MCF 10A (cell line): ENCODE data around the gene ADSS2. TPM values are rescaled to one million over a fixed set of nuclear protein-coding genes. Genes with fewer than 3 reads are reported as not detected.

ENCODE experiments used
- BruUV-seq: library from RNA; stranded (reverse); fragments of 400-500 nt; replicated peaks from 2 replicates; lab custom pipeline; 2021; lab: Mats Ljungman, UMichigan
- CTCF ChIA-PET: fragments of 300-600 bp; sonication (Branson Sonifier 250); formaldehyde crosslinking; extraction: SDS; loops from one replicate; lab custom pipeline; 2021; ENCODE audit warnings: antibody characterized with exemption, inconsistent platforms; lab: Yijun Ruan, JAX
- POLR2A ChIA-PET: fragments of 300-600, 350-650 bp; sonication (Branson Sonifier 250); formaldehyde crosslinking; extraction: SDS; loops from one replicate; lab custom pipeline; 2020; ENCODE audit warnings: antibody characterized with exemption, inconsistent platforms; lab: Yijun Ruan, JAX
- DNase-seq: peaks from one replicate; pipeline ENCODE4 v3.0.0-alpha.2; 2018; ENCODE audit not compliant: unreplicated experiment
- H3K27ac Mint-ChIP-seq: one replicate; pipeline ENCODE4 v1.8.0; 2022; ENCODE audit warnings: mild to moderate bottlenecking, low read depth, mixed read lengths; ENCODE audit not compliant: unreplicated experiment
- H3K27me3 Mint-ChIP-seq: one replicate; pipeline ENCODE4 v1.8.0; 2022; ENCODE audit warnings: mixed read lengths; ENCODE audit not compliant: insufficient read depth, unreplicated experiment
- H3K36me3 Mint-ChIP-seq: one replicate; pipeline ENCODE4 v1.8.0; 2022; ENCODE audit warnings: mild to moderate bottlenecking, moderate library complexity, mixed read lengths; ENCODE audit not compliant: insufficient read depth, unreplicated experiment
- H3K4me1 Mint-ChIP-seq: one replicate; pipeline ENCODE4 v1.8.0; 2022; ENCODE audit warnings: mixed read lengths; ENCODE audit not compliant: insufficient read depth, unreplicated experiment
- H3K4me3 Mint-ChIP-seq: one replicate; pipeline ENCODE4 v1.8.0; 2022; ENCODE audit warnings: mild to moderate bottlenecking, moderate library complexity, mixed read lengths; ENCODE audit not compliant: unreplicated experiment
- H3K9me3 Mint-ChIP-seq: one replicate; pipeline ENCODE4 v1.8.0; 2022; ENCODE audit warnings: mixed read lengths; ENCODE audit not compliant: unreplicated experiment
- intact Hi-C: fragments of 100-400 bp; cut with micrococcal nuclease; formaldehyde crosslinking; loops from 2 replicates; pipeline ENCODE4 v1.14.1; 2022
- total RNA-seq: library from RNA; stranded (reverse); gene quantifications from 2 replicates; pipeline ENCODE4 v1.2.3, GENCODE V29; 2022
- TF ChIP-seq, protein P1 (sequence below): fragments of 200-600 bp; IDR thresholded peaks from one replicate; pipeline ENCODE4 v1.8.0; 2022; ENCODE audit warnings: antibody characterized with exemption, mild to moderate bottlenecking; ENCODE audit not compliant: unreplicated experiment

Gene ADSS2
- total RNA-seq, 1 experiment from 2014 or later = 87.5 TPM

DNA sequence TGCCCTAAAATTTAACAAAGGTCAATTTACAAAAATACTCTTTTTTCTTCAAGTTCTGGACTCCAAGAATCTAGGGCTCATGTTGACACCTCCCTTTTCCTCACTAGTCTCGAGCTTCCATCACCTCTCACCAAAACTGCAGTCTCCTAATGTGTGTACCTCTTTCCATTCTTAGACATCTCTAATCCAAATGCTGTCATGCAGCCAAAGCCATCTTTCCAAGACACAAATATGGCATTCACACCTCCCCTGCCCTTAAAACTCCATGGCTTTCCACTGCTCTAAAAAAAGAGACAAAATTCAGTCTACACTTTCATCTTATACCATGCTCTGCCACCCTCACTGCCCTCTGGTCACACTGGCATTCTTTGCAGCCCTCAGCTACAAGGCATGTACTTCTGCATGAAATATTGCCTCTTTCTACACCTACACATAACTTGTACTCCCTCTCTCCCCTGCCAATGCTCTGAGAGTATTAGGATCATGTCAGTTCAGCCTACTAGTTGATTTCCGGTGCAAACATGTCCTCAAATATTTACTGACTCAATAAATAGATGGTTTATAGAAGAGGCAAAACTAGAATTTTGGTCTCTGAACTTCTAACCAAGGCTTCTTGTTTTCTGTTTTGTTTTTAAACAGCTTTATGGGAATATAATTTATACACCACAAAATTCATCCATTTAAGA lies 26.9 kb downstream of the ADSS2 start:
- ChIA-PET CTCF (interaction anchor here (1.1 to 5.8 kb wide), 3 partner anchors 10 to 26 kb away, joined by 4 to 36 read pairs (median 5); no protein-coding TSS in a partner anchor), POLR2A (interaction anchor here (0.8 to 2.8 kb wide), 9 partner anchors 9 to 736 kb away, joined by 3 to 8 read pairs (median 4); no protein-coding TSS in a partner anchor)
- Mint-ChIP-seq H3K27me3 (no peaks in the 10 kb centered on the region), H3K9me3 (no peaks in the 10 kb centered on the region), H3K27ac (peak overlapping the region; percentile 17), H3K4me3 (no peak overlapping the region), H3K36me3 (peaks cover 76% of the 10 kb centered on the region), H3K4me1 (peaks cover 5% of the 10 kb centered on the region)
- DNase-seq = no peak
- intact Hi-C loops = no loop called here
- no TSS peak for BruUV-seq
- TF ChIP-seq, protein P1, sequence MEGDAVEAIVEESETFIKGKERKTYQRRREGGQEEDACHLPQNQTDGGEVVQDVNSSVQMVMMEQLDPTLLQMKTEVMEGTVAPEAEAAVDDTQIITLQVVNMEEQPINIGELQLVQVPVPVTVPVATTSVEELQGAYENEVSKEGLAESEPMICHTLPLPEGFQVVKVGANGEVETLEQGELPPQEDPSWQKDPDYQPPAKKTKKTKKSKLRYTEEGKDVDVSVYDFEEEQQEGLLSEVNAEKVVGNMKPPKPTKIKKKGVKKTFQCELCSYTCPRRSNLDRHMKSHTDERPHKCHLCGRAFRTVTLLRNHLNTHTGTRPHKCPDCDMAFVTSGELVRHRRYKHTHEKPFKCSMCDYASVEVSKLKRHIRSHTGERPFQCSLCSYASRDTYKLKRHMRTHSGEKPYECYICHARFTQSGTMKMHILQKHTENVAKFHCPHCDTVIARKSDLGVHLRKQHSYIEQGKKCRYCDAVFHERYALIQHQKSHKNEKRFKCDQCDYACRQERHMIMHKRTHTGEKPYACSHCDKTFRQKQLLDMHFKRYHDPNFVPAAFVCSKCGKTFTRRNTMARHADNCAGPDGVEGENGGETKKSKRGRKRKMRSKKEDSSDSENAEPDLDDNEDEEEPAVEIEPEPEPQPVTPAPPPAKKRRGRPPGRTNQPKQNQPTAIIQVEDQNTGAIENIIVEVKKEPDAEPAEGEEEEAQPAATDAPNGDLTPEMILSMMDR = no peak

DNA sequence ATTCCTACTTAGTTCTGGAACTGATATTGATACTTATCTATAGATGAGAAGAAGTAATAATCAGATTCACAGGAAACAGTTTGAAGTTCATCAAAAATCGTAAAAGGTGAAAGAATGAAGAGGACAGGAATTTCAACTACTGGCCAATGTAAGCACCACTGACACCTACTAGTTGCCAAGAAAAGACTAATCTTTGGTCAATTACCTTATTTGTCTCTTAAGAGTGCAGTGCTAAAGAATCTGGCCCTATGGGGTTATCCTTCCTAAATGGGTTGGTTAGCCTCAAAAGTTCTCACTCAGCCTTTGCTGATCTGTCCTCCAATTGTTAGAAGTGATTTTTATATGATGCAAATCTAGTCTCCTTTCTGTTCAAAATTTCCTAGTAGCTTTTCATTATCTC lies 29.5 kb downstream of the ADSS2 start:
- BruUV-seq = no TSS peak
- Mint-ChIP-seq H3K36me3 (peaks cover 90% of the 10 kb centered on the region), H3K27ac (peak overlapping the region; percentile 2), H3K4me1 (peaks cover 5% of the 10 kb centered on the region), H3K9me3 (no peaks in the 10 kb centered on the region), H3K4me3 (no peak overlapping the region), H3K27me3 (no peaks in the 10 kb centered on the region)
- DNase-seq = no peak
- CTCF ChIA-PET = interaction anchor here (1.3 to 5.8 kb wide), 3 partner anchors 7 to 374 kb away, joined by 4 to 36 read pairs (median 11); no protein-coding TSS in a partner anchor
- POLR2A ChIA-PET = interaction anchor here (1.2 to 1.8 kb wide), 2 partner anchors 10 to 11 kb away, joined by 3 to 7 read pairs; no protein-coding TSS in a partner anchor
- intact Hi-C loops = no loop called here
- TF ChIP-seq, protein P1 = no peak

DNA sequence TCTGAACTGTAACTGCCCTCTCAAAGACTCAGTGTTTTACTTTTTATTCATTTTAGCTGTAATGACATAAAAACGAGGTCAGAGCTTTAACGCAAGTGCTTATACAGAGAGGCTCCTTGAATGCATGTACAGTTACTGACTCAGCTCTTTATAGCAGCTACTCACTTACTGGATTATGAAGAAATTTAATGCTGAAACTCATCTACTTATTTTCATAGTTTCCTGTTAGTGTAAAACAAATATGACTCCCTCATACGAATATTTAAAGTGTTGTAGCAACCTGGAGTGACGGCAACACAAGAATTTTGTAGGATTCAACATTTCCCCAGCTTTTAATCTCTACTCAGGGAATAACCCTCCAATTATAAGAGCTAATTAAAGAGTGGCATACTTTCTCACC lies 32.7 kb downstream of the ADSS2 start:
- Mint-ChIP-seq H3K27ac (no peak overlapping the region), H3K9me3 (no peaks in the 10 kb centered on the region), H3K27me3 (no peaks in the 10 kb centered on the region), H3K36me3 (peaks cover 98% of the 10 kb centered on the region), H3K4me3 (no peak overlapping the region), H3K4me1 (peaks cover 10% of the 10 kb centered on the region)
- DNase-seq = no peak
- ChIA-PET POLR2A (interaction anchor here (1.2 to 2.6 kb wide), 5 partner anchors 8 to 96 kb away, joined by 3 to 9 read pairs (median 5); no protein-coding TSS in a partner anchor), CTCF (interaction anchor here (0.6 to 1.6 kb wide), 4 partner anchors 12 to 895 kb away, joined by 3 to 4 read pairs (median 4); no protein-coding TSS in a partner anchor)
- TF ChIP-seq, protein P1 = no peak
- BruUV-seq = no TSS peak
- intact Hi-C loops = no loop called here

DNA sequence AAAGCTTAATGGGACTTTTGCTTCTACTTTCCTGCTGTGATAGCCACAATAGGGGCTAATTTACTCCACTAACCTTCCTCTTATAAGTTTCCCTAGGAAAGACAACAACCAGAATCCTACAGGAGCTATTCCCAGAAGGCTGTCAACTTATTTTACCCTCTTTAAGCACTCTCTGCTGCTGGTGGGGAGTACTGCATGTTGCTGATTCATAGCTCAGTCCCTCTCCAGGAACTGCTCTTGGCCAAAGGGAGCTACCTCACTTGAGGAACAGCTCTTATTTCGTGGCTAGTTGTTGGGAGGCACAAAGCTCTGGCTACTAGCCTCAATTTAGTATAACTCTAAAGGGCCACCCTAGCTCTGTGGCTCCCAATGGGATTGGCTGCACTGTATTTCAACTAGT lies 37.2 kb downstream of the ADSS2 start:
- Mint-ChIP-seq H3K27me3 (no peaks in the 10 kb centered on the region), H3K4me1 (peaks cover 19% of the 10 kb centered on the region), H3K9me3 (no peaks in the 10 kb centered on the region), H3K36me3 (peaks cover 97% of the 10 kb centered on the region), H3K4me3 (no peak overlapping the region), H3K27ac (peak overlapping the region; percentile 49)
- ChIA-PET CTCF (interaction anchor here (0.6 to 3.3 kb wide), 29 partner anchors 9 to 628 kb away, joined by 3 to 36 read pairs (median 4); no protein-coding TSS in a partner anchor), POLR2A (interaction anchor here (0.5 to 4.1 kb wide), 24 partner anchors 8 to 703 kb away, joined by 3 to 31 read pairs (median 5); partner anchors contain the start of gene ADSS2)
- DNase-seq = peak; percentile 74
- intact Hi-C loops = loop anchor here (1.0 to 5.0 kb wide), 3 partner anchors 115 to 1072 kb away; no protein-coding TSS in a partner anchor
- no TSS peak for BruUV-seq
- TF ChIP-seq, protein P1 = peak; percentile 35
